SK-N-SH (cell line): ENCODE results near the gene ISL2.

Experiments
- CTCF ChIP-seq: fragments of 200-600 bp; sonication (generic); IDR thresholded peaks from 2 replicates; pipeline ENCODE4 v1.6.1; 2017; ENCODE audit warnings: antibody characterized with exemption, mild to moderate bottlenecking, moderate library complexity
- FOXM1 ChIP-seq: IDR thresholded peaks from 2 replicates; pipeline ENCODE4 v1.4.0; 2012; ENCODE audit warnings: low read depth, mild to moderate bottlenecking
- GABPA ChIP-seq: IDR thresholded peaks from 2 replicates; pipeline ENCODE4 v1.4.0; 2012; ENCODE audit warnings: low read depth, mild to moderate bottlenecking
- MAX ChIP-seq: IDR thresholded peaks from 2 replicates; pipeline ENCODE4 v1.4.0; 2012; ENCODE audit warnings: low read depth
- POLR2AphosphoS5 ChIP-seq: IDR thresholded peaks from 2 replicates; pipeline ENCODE4 v1.6.1; 2012; ENCODE audit warnings: low read depth, low read length
- RCOR1 ChIP-seq: fragments of 150-350 bp; IDR thresholded peaks from 2 replicates; pipeline ENCODE4 v1.6.1; 2017; ENCODE audit warnings: antibody characterized with exemption, low read length
- TAF1 ChIP-seq: IDR thresholded peaks from 2 replicates; pipeline ENCODE4 v1.6.1; 2012; ENCODE audit warnings: low read depth, mild to moderate bottlenecking, low read length, moderate library complexity, borderline replicate concordance

DNA sequence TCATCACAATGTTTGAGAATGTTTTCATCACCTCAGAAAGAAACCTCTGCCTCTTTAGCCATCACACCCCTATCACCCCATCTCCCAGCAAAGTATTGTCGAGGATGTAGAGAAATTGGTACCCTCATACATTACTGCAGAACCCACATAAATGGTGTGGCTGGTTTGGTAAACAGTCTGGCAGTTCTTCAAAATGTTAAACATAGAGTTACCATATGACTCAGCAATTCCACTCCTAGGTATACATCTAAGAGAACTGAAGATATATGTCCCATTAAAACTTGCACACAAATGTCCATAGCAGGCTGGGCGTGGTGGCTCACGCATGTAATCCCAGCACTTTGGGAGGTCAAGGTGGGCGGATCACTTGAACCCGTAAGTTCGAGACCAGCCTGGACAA lies 16.6 kb upstream of the ISL2 start:
- TF ChIP-seq CTCF, result no peak
- no peak for TF ChIP-seq GABPA
- no peak for TF ChIP-seq TAF1
- TF ChIP-seq MAX, result no peak
- no peak for TF ChIP-seq FOXM1
- TF ChIP-seq RCOR1, result no peak
- no peak for TF ChIP-seq POLR2AphosphoS5
